ENCODE measurements around the gene CCDC8. TPM values are rescaled to one million over a fixed set of nuclear protein-coding genes. Genes with fewer than 3 reads are reported as not detected.
"Not testable (repeated sequence)": the region's sequence is repeated elsewhere in the genome, so short reads cannot be mapped to it uniquely, and the experiment has no call there.

CCDC8 gene
- polyA plus RNA-seq, 1 experiment = 7.7 TPM

DNA sequence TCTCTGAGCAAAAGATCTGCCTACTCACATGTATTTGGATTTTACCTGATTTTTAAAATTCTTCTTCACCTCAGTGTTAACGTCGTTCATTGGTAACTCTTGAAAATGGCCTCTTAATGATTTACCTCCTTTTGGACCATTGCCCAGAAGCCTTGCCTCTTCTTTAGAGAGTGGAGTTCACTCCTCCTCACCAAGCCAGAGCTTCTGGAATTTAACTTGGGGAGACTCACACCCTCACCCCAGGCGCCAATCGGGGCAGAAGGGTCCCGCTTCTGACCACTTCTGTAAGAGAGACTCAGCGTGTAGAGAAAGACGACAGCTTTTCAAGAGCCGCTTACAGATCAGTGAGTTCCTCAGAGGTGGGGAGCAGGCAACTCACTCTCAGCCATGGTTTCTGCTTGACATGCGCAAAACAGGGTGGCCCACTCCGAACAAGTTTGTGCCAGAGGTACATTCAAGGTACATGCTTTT is 12.7 kb upstream of the CCDC8 start:
- TF ChIP-seq, protein P1, sequence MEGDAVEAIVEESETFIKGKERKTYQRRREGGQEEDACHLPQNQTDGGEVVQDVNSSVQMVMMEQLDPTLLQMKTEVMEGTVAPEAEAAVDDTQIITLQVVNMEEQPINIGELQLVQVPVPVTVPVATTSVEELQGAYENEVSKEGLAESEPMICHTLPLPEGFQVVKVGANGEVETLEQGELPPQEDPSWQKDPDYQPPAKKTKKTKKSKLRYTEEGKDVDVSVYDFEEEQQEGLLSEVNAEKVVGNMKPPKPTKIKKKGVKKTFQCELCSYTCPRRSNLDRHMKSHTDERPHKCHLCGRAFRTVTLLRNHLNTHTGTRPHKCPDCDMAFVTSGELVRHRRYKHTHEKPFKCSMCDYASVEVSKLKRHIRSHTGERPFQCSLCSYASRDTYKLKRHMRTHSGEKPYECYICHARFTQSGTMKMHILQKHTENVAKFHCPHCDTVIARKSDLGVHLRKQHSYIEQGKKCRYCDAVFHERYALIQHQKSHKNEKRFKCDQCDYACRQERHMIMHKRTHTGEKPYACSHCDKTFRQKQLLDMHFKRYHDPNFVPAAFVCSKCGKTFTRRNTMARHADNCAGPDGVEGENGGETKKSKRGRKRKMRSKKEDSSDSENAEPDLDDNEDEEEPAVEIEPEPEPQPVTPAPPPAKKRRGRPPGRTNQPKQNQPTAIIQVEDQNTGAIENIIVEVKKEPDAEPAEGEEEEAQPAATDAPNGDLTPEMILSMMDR (IDR thresholded peaks at IDR 0.05; ENCODE audit: insufficient read depth, low read depth, low read length) = no peak
- Histone ChIP-seq H3K36me3 (ENCODE audit: control insufficient read depth, insufficient read depth, low read length) (no peaks in the 10 kb centered on the region), H3K4me3 (ENCODE audit: low read depth, low read length) (peak overlapping the region; percentile 53), H3K27me3 (ENCODE audit: control insufficient read depth, insufficient read depth, low read length) (0 out of 2 replicates have a peak, but pooled peaks cover 2% of the 10 kb centered on the region)
- no peak for DNase-seq (ENCODE audit: low read depth)
- CTCF ChIA-PET = interaction anchor here (0.6 kb wide), 1 partner anchor 58 kb away, joined by 3 read pairs; no protein-coding TSS in a partner anchor
- POLR2A ChIA-PET = no interaction called here

DNA sequence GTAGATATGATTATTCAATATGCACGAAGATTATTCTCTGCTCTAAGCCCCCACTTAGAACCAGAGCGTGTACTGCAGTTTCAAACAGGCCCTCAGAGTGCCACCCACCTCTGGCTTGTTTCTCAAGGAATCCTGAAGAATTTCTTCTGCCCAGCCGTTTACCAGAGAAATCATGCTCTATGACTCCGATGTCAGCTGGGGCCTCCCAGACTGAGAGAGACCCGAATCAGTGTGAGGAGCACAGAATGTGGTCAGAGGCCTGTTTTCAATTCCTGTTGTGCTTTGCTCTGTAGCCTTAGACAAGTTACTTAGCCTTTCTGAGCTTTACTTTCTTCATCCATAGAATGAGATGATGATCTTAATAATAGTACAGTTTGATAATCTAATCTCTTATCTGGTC is 9.8 kb upstream of the CCDC8 start:
- TF ChIP-seq, protein P1 (IDR thresholded peaks at IDR 0.05; ENCODE audit: insufficient read depth, low read depth, low read length) = no peak
- Histone ChIP-seq H3K27me3 (ENCODE audit: control insufficient read depth, insufficient read depth, low read length) (0 out of 2 replicates have a peak, but pooled peaks cover 2% of the 10 kb centered on the region), H3K36me3 (ENCODE audit: control insufficient read depth, insufficient read depth, low read length) (no peaks in the 10 kb centered on the region), H3K4me3 (ENCODE audit: low read depth, low read length) (no peak overlapping the region)
- CTCF ChIA-PET = interaction anchor here (0.6 kb wide), 1 partner anchor 24 kb away, joined by 4 read pairs; no protein-coding TSS in a partner anchor
- POLR2A ChIA-PET = no interaction called here
- DNase-seq (ENCODE audit: low read depth) = no peak

DNA sequence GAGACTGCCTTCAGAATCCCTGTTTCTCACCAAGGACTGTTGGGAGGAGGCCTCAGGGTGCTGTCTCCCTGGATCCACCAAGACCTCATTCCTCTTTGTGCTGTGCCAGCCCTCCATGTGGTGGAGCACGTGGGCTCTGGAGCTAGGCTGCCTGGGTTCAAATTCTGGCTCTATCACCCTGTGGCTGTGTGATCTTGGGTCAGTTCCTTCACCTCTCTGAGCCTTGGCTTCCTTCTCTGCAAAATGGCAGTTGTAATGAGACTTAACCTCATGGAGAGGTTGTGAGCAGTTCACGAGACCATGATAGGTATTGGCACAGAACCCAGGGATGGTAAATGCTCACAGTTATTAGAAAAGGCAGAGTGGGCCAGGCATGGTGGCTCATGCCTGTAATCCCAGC is 9.0 kb upstream of the CCDC8 start:
- TF ChIP-seq, protein P1 (IDR thresholded peaks at IDR 0.05; ENCODE audit: insufficient read depth, low read depth, low read length) = no peak
- Histone ChIP-seq H3K36me3 (ENCODE audit: control insufficient read depth, insufficient read depth, low read length) (no peaks in the 10 kb centered on the region), H3K27me3 (ENCODE audit: control insufficient read depth, insufficient read depth, low read length) (0 out of 2 replicates have a peak, but pooled peaks cover 2% of the 10 kb centered on the region), H3K4me3 (ENCODE audit: low read depth, low read length) (no peak overlapping the region)
- POLR2A ChIA-PET = no interaction called here
- no peak for DNase-seq (ENCODE audit: low read depth)
- CTCF ChIA-PET = no interaction called here

DNA sequence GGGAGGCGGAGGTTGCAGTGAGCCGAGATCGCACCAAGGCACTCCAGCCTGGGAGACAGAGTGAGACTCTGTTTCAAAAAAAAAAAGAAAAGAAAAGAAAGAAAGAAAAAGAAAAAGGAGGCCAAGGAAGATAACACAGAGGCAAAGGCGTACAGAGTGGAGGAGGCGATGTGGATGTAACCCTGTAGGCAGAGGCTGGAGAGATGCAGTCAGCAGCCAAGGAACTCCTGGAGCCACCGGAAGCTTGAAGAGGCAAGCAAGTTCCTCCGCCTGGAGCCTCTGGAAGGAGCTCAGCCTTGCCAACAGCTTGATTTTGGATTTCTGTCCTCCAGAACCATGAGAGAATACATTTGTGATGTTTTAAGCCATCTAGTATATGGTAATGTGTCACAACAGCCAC is 6.7 kb upstream of the CCDC8 start:
- POLR2A ChIA-PET = no interaction called here

DNA sequence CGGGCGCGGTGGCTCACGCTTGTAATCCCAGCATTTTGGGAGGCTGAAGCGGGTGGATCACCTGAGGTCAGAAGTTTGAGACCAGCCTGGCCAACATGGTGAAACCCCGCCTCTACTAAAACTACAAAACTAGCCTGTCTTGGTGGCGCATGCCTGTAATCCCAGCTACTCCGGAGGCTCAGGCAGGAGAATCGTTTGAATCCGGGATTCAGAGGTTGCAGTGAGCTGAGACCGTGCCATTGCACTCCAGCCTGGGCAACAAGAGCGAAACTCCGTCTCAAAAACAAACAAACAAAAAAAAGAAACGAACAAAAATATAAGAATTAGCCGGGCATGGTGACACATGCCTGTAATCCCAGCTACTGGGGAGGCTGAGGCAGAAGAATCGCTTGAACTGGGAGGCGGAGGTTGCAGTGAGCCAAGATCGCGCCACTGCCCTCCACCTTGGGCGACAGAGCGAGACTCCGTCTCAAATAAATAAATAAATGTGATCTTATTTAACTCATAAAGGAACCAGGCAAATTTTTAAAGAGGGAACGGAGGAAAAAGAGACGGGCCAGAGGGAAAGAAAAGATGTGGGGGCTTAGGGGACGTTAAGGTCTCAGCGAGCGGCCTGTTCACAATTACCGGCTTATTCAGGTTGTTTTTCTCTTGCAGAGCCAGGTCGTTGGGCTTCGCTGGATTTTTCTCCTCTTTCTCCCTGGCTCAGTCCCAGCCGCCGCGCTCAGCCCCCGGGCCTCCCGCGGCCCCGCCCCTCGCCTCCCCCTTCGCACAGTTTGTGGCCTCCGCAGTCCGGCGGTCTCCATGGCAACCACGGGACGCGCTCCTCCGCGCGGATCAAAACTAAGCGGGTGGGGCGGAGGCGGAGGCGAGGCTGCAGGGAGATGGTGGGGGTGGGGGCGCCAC is 2.7 kb upstream of the CCDC8 start:
- POLR2A ChIA-PET; H3K36me3 ChIP-seq (ENCODE audit: control insufficient read depth, insufficient read depth, low read length); H3K27me3 ChIP-seq (ENCODE audit: control insufficient read depth, insufficient read depth, low read length): not testable (repeated sequence)
- CTCF ChIA-PET = interaction anchor here (1.4 to 5.8 kb wide), 4 partner anchors 13 to 76 kb away, joined by 3 to 33 read pairs (median 6); no protein-coding TSS in a partner anchor
- peak overlapping the region; percentile 38 for H3K4me3 ChIP-seq (ENCODE audit: low read depth, low read length)
- peak; percentile 42 for DNase-seq (ENCODE audit: low read depth)

More for the DNA sequence above, 6.7 kb upstream of the CCDC8 start:
- DNase-seq (ENCODE audit: low read depth) = no peak
- CTCF ChIA-PET = no interaction called here
- 0 out of 2 replicates have a peak, but pooled peaks cover 2% of the 10 kb centered on the region for H3K27me3 ChIP-seq (ENCODE audit: control insufficient read depth, insufficient read depth, low read length)
- no peaks in the 10 kb centered on the region for H3K36me3 ChIP-seq (ENCODE audit: control insufficient read depth, insufficient read depth, low read length)
- TF ChIP-seq, protein P1 (IDR thresholded peaks at IDR 0.05; ENCODE audit: insufficient read depth, low read depth, low read length) = no peak
- no peak overlapping the region for H3K4me3 ChIP-seq (ENCODE audit: low read depth, low read length)

DNA sequence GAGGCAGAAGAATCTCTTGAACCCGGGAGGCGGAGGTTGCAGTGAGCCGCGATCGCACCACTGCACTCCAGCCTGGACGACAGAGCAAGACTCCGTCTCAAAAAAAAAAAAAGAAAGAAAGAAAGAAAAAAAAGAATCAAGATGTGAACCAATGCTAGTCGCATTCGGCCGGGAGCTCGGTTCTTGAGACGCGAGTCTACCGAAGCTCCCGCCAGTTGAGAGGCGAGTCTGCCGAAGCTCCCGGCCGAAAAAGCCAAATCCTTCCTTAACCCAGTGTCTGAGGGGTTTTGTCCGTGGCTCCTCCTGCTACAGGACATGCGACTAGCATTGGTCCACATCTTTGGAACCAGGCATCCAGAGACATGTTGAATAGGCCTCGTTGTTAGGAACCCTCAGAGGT is 1.5 kb upstream of the CCDC8 start:
- POLR2A ChIA-PET; H3K27me3 ChIP-seq (ENCODE audit: control insufficient read depth, insufficient read depth, low read length); H3K36me3 ChIP-seq (ENCODE audit: control insufficient read depth, insufficient read depth, low read length); H3K4me3 ChIP-seq (ENCODE audit: low read depth, low read length); DNase-seq (ENCODE audit: low read depth): not testable (repeated sequence)
- CTCF ChIA-PET = interaction anchor here (1.5 to 5.8 kb wide), 3 partner anchors 12 to 20 kb away, joined by 3 to 33 read pairs (median 5); no protein-coding TSS in a partner anchor
